ENCODE results near the gene KRTAP3-1. TPM values are rescaled to one million over a fixed set of nuclear protein-coding genes. Genes with fewer than 3 reads are reported as not detected.

Gene KRTAP3-1
- total RNA-seq, 1 experiment from 2014 or later = not detected

GRCh38 chr17:40993084-40993483 lies 15.8 kb downstream of the KRTAP3-1 start (continued):
- TF ChIP-seq ARID4B (CRISPR knock-in tag; IDR thresholded peaks at IDR 0.05; ENCODE audit: borderline replicate concordance) = no peak
- TF ChIP-seq ZSCAN18 (CRISPR knock-in tag; IDR thresholded peaks at IDR 0.05) = no peak
- no peak for TF ChIP-seq OVOL2 (CRISPR knock-in tag; IDR thresholded peaks at IDR 0.05; ENCODE audit: borderline replicate concordance)

GRCh38 chr17:40992666-40993065 lies 16.3 kb downstream of the KRTAP3-1 start:
- POLR2A ChIA-PET = no interaction called here
- no peaks in the 10 kb centered on the region for H3K27me3 Mint-ChIP-seq (ENCODE audit: low read depth)
- H3K4me1 Mint-ChIP-seq = peaks cover 9% of the 10 kb centered on the region; the same call in 1 of the 2 replicates
- CTCF ChIA-PET = interaction anchor here (0.7 kb wide), 1 partner anchor 330 kb away, joined by 3 read pairs; no protein-coding TSS in a partner anchor
- DNase-seq (ENCODE audit: low spot score) (no peak), ATAC-seq (no peak)
- no peak overlapping the region for H3K27ac Mint-ChIP-seq
- H3K4me3 Mint-ChIP-seq = no peak overlapping the region
- peaks cover 6% of the 10 kb centered on the region for H3K9me3 Mint-ChIP-seq
- no peaks in the 10 kb centered on the region for H3K36me3 Mint-ChIP-seq
- TF ChIP-seq ZNF232 (CRISPR knock-in tag; IDR thresholded peaks at IDR 0.05) (no peak), ETV6 (CRISPR knock-in tag; IDR thresholded peaks at IDR 0.05) (no peak), ATF1 (CRISPR knock-in tag; IDR thresholded peaks at IDR 0.05) (no peak), FOXP4 (CRISPR knock-in tag; IDR thresholded peaks at IDR 0.05) (no peak), ELF4 (CRISPR knock-in tag; IDR thresholded peaks at IDR 0.05; ENCODE audit: low read depth) (no peak), HMGXB4 (CRISPR knock-in tag; IDR thresholded peaks at IDR 0.05) (no peak), ERG (CRISPR knock-in tag; IDR thresholded peaks at IDR 0.05) (no peak), ZNF281 (CRISPR knock-in tag; IDR thresholded peaks at IDR 0.05) (no peak), ZNF317 (CRISPR knock-in tag; IDR thresholded peaks at IDR 0.05; ENCODE audit: borderline replicate concordance, low read depth) (no peak), ZBTB21 (CRISPR knock-in tag; IDR thresholded peaks at IDR 0.05; ENCODE audit: borderline replicate concordance) (no peak), ZNF532 (CRISPR knock-in tag; IDR thresholded peaks at IDR 0.05; ENCODE audit: borderline replicate concordance) (no peak), ZNF263 (CRISPR knock-in tag; IDR thresholded peaks at IDR 0.05; ENCODE audit: low read depth) (no peak)

Measured in WTC11 (cell line).